NT2/D1 (cell line): ENCODE measurements around the gene LRFN2.

Source experiments
- DNase-seq: peaks from one replicate; pipeline ENCODE4 v3.0.0-alpha.2; 2011; ENCODE audit warnings: low read depth, low spot score
- H3K27me3 ChIP-seq: 2 replicates; pipeline ENCODE4 v1.6.0; 2011; ENCODE audit warnings: mild to moderate bottlenecking; ENCODE audit not compliant: insufficient read length, insufficient read depth
- H3K36me3 ChIP-seq: 2 replicates; pipeline ENCODE4 v1.6.1; 2011; ENCODE audit warnings: mild to moderate bottlenecking, low read length, mixed read lengths; ENCODE audit not compliant: insufficient read depth, insufficient read length
- H3K4me1 ChIP-seq: 2 replicates; pipeline ENCODE4 v1.5.1; 2011; ENCODE audit not compliant: insufficient read depth, insufficient read length
- H3K4me3 ChIP-seq: 2 replicates; pipeline ENCODE4 v1.5.1; 2011; ENCODE audit warnings: low read depth; ENCODE audit not compliant: insufficient read length
- H3K9ac ChIP-seq: 2 replicates; pipeline ENCODE4 v1.6.0; 2011; ENCODE audit warnings: low read depth; ENCODE audit not compliant: insufficient read length
- H3K9me3 ChIP-seq: 2 replicates; pipeline ENCODE4 v1.5.1; 2011; ENCODE audit warnings: mild to moderate bottlenecking, low read length; ENCODE audit not compliant: insufficient read depth
- SUZ12 ChIP-seq: IDR thresholded peaks from 2 replicates; pipeline ENCODE4 v1.6.1; 2011; ENCODE audit not compliant: insufficient read length, insufficient read depth; ENCODE audit errors: extremely low read depth
- YY1 ChIP-seq: IDR thresholded peaks from 2 replicates; pipeline ENCODE4 v1.6.1; 2011; ENCODE audit not compliant: insufficient read length, insufficient read depth
- ZNF274 ChIP-seq: IDR thresholded peaks from 2 replicates; pipeline ENCODE4 v1.6.1; 2011; ENCODE audit warnings: mild to moderate bottlenecking, low read depth, low read length

Gene LRFN2

DNA sequence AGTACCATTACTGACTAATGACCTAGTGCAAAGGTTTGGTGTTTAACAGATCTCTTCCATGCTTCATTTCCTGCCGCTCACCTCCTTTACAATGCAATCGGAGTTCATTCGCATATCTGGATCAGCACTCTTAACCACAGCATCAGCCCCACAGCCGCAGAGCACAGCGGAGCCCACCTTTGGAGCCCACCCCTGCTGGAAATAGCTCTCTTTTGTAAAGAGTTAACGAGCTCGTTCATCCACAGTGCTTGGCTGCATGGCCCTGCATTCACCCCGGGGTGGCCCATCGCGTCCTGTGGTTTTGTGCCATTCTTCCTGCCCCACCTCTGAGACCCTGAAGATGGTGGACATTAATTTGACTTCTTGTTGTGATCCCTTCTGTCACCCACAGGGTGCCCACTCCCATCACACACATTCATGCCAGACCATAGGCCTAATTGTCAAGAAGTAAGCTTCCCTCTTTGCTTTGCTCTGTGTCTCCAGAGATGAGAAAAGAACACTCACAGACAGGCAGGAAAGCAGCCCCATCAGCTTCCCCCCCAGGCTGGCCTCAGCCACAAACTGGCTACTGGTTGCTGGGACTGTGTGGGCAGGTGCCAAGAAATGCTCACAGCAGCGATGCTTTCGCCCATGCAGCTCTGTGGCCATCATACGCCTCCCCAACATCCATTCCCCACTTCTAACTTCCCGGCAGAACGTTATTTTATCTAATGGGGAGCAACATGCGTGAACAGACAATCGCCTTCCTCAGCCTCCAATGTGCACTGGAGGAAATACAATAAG is 167.0 kb downstream of the LRFN2 start:
- H3K4me1 ChIP-seq = peaks cover 7% of the 10 kb centered on the region
- H3K36me3 ChIP-seq = no peaks in the 10 kb centered on the region
- peak; percentile 32 for DNase-seq
- no peaks in the 10 kb centered on the region for H3K27me3 ChIP-seq
- no peak overlapping the region for H3K4me3 ChIP-seq
- no peaks in the 10 kb centered on the region for H3K9me3 ChIP-seq
- peak overlapping the region; percentile 47 for H3K9ac ChIP-seq
- no peak for TF ChIP-seq SUZ12
- no peak for TF ChIP-seq ZNF274
- TF ChIP-seq YY1 = no peak

DNA sequence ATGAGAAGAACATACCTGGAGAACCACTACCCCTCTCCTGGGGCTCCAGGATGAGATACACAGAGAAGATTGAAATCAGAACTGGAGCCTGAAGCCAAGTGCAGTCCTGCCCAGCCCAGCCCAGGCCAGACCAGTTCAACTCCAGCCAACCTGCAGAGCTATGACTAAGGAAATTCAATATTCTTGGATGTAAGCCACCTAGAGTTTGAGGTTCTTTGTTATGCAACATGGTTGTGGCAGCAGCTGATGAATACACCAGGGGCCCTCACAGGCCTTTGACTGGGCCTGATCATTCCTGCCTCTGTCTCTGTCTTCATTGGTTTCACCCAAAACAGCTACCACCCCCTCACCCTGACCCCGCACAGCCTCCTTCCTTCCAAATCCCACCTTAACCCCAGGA is 167.8 kb downstream of the LRFN2 start:
- Histone ChIP-seq H3K9ac (no peak overlapping the region), H3K4me1 (peaks cover 10% of the 10 kb centered on the region), H3K36me3 (no peaks in the 10 kb centered on the region), H3K27me3 (no peaks in the 10 kb centered on the region), H3K4me3 (no peak overlapping the region), H3K9me3 (no peaks in the 10 kb centered on the region)
- DNase-seq = peak; percentile 22
- TF ChIP-seq ZNF274 (no peak), SUZ12 (no peak), YY1 (no peak)

DNA sequence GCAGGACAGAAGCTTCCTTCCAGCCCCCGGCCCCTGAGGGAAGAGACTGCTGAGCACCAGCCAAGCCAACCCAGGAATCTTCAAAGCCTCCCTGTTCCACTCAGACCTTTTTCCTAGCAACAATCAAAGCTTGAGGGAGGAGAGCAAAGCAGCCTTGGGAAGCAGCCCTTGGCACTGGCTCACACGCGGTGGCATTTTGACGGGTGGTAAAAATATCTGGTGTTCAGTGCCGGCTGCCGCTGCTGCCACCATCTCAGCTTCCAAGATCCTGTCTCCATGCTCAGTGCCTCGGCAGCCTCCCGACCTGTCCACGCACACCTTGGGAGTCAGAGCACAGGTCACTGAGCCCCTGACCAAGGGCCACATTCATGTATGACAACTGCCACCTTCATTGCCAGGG is 170.1 kb downstream of the LRFN2 start:
- peaks cover 12% of the 10 kb centered on the region for H3K4me1 ChIP-seq
- no peak for TF ChIP-seq YY1
- no peaks in the 10 kb centered on the region for H3K9me3 ChIP-seq
- no peaks in the 10 kb centered on the region for H3K27me3 ChIP-seq
- no peak overlapping the region for H3K9ac ChIP-seq
- DNase-seq = no peak
- no peaks in the 10 kb centered on the region for H3K36me3 ChIP-seq
- no peak overlapping the region for H3K4me3 ChIP-seq

DNA sequence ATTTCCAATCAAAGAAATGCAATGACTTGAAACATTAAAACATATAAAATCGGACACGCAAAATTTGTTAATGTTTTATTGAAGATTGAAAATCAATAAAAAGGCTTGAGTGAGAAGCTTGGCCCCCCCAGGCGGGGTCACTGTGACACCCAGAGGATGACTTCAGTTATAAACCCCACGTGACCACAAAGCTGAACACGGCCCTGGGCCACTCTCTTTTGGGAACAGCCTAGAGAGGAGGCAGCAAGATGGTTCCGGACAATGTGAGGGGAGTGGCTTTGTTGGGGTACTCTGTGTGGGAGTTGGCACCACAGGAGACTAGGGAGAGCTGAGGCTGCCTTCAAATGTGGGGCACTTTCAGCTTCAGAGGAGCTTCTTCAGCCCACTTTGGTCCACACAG is 172.5 kb downstream of the LRFN2 start:
- no peak for DNase-seq
- no peaks in the 10 kb centered on the region for H3K27me3 ChIP-seq
- H3K4me3 ChIP-seq = no peak overlapping the region
- TF ChIP-seq YY1 (no peak), ZNF274 (no peak), SUZ12 (no peak)
- peaks cover 13% of the 10 kb centered on the region for H3K4me1 ChIP-seq
- no peaks in the 10 kb centered on the region for H3K9me3 ChIP-seq
- H3K36me3 ChIP-seq = no peaks in the 10 kb centered on the region
- no peak overlapping the region for H3K9ac ChIP-seq

DNA sequence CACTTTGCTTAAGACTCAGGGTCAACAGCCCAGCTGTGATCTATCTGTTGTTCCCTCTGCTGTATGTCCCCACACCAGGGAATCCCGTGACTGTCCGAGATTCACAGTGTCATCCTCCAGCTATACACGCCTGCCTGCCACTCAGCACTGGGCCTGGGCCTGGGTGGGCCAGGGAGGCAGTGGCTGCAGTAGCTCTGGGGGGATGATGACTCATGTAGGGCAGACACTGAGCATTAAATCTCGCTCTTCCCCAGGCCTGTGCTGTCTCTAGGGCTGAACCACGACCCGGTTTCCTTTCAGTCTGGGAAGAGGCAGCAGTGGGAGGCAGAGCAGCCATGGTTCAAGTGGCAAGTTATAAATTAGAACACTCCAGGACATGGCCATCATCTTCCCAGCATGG is 173.9 kb downstream of the LRFN2 start:
- Histone ChIP-seq H3K36me3 (no peaks in the 10 kb centered on the region), H3K9me3 (no peaks in the 10 kb centered on the region), H3K4me3 (no peak overlapping the region), H3K9ac (no peak overlapping the region), H3K4me1 (peaks cover 17% of the 10 kb centered on the region), H3K27me3 (no peaks in the 10 kb centered on the region)
- no peak for TF ChIP-seq ZNF274
- TF ChIP-seq YY1 = no peak
- TF ChIP-seq SUZ12 = no peak
- DNase-seq = no peak

DNA sequence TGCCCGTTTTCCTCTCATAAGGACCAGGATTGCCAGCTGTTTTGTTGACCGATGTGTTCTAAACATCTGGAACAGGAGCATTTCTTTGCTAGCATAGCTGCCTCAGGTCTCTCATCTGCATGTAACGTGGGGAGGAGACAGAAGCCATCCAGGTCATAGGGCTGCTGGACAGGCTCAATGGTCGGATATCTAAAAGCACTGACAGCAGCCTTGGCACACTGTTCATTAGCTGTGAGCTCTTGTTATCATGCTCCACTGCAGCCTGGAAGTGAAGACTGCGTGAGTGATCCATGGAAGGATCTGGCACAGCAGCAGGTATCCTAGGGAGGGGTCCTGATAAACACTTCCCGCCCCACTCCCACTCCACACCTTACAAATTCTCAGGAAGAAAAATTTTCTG is 175.3 kb downstream of the LRFN2 start:
- Histone ChIP-seq H3K9me3 (no peaks in the 10 kb centered on the region), H3K9ac (no peak overlapping the region), H3K36me3 (no peaks in the 10 kb centered on the region), H3K4me3 (no peak overlapping the region), H3K4me1 (peaks cover 15% of the 10 kb centered on the region), H3K27me3 (no peaks in the 10 kb centered on the region)
- no peak for DNase-seq
- TF ChIP-seq ZNF274 = no peak
- no peak for TF ChIP-seq SUZ12
- TF ChIP-seq YY1 = no peak

- Histone ChIP-seq H3K9ac (no peak overlapping the region), H3K4me1 (peaks cover 15% of the 10 kb centered on the region), H3K27me3 (no peaks in the 10 kb centered on the region), H3K9me3 (no peaks in the 10 kb centered on the region), H3K36me3 (no peaks in the 10 kb centered on the region), H3K4me3 (no peak overlapping the region)
- TF ChIP-seq SUZ12 = no peak
- no peak for TF ChIP-seq ZNF274
- TF ChIP-seq YY1 = no peak
- no peak for DNase-seq
These were observed 176.3 kb downstream of the LRFN2 start for GRCh38 chr6:40410821-40411220.
